ENCODE measurements around the gene PSMB8.
"Not testable (repeated sequence)": the region's sequence is repeated elsewhere in the genome, so short reads cannot be mapped to it uniquely, and the experiment has no call there.

Gene PSMB8

GRCh38 chr6:32843979-32844838 is at the start of gene PSMB8:
PSMB8 (minus strand) TSS chr6:32844047; CDS start chr6:32843996, 51 bp downstream.
- peak; percentile 21 for DNase-seq

GRCh38 chr6:32890831-32891230 is 47.0 kb upstream of the PSMB8 start:
- DNase-seq: no peak

GRCh38 chr6:32889533-32889932 is 45.7 kb upstream of the PSMB8 start:
- DNase-seq: no peak

- no peak for DNase-seq
Observed at GRCh38 chr6:32888576-32888975, 44.7 kb upstream of the PSMB8 start.

- no peak for DNase-seq
Observed at GRCh38 chr6:32887616-32888015, 43.8 kb upstream of the PSMB8 start.

- DNase-seq: peak; percentile 48
Observed at GRCh38 chr6:32886681-32887383, 43.0 kb upstream of the PSMB8 start.

- peak; percentile 49 for DNase-seq
Observed at GRCh38 chr6:32885698-32886286, 41.9 kb upstream of the PSMB8 start.

- DNase-seq: no peak
Observed at GRCh38 chr6:32883789-32884188, 39.9 kb upstream of the PSMB8 start.

- DNase-seq: no peak
Observed at GRCh38 chr6:32882879-32883250, 39.0 kb upstream of the PSMB8 start.

GRCh38 chr6:32880962-32881361 is 37.1 kb upstream of the PSMB8 start:
- not testable (repeated sequence) for DNase-seq

- DNase-seq: no peak
Observed at GRCh38 chr6:32879691-32880090, 35.8 kb upstream of the PSMB8 start.

GRCh38 chr6:32876603-32877002 is 32.8 kb upstream of the PSMB8 start:
- no peak for DNase-seq

- not testable (repeated sequence) for DNase-seq
Observed at GRCh38 chr6:32873947-32874346, 30.1 kb upstream of the PSMB8 start.

GRCh38 chr6:32868257-32868788 is 24.5 kb upstream of the PSMB8 start:
- DNase-seq: peak; percentile 13

- no peak for DNase-seq
Observed at GRCh38 chr6:32867554-32868256, 23.9 kb upstream of the PSMB8 start.

- no peak for DNase-seq
Observed at GRCh38 chr6:32867022-32867477, 23.2 kb upstream of the PSMB8 start.

- no peak for DNase-seq
Observed at GRCh38 chr6:32865724-32866443, 22.0 kb upstream of the PSMB8 start.

GRCh38 chr6:32862725-32863124 is 18.9 kb upstream of the PSMB8 start:
- DNase-seq: no peak

- no peak for DNase-seq
Observed at GRCh38 chr6:32860674-32861073, 16.8 kb upstream of the PSMB8 start.

GRCh38 chr6:32858194-32858593 is 14.3 kb upstream of the PSMB8 start:
- no peak for DNase-seq

- DNase-seq: no peak
Observed at GRCh38 chr6:32857156-32857891, 13.5 kb upstream of the PSMB8 start.
